GM10847 (cell line): Measurements from ENCODE around the gene RHBDL3.

ENCODE experiments used
- POLR2A ChIP-seq: IDR thresholded peaks from 2 replicates; pipeline ENCODE4 v1.6.1; 2011; ENCODE audit not compliant: insufficient read length; ENCODE audit errors: extremely low read depth

Gene RHBDL3

DNA sequence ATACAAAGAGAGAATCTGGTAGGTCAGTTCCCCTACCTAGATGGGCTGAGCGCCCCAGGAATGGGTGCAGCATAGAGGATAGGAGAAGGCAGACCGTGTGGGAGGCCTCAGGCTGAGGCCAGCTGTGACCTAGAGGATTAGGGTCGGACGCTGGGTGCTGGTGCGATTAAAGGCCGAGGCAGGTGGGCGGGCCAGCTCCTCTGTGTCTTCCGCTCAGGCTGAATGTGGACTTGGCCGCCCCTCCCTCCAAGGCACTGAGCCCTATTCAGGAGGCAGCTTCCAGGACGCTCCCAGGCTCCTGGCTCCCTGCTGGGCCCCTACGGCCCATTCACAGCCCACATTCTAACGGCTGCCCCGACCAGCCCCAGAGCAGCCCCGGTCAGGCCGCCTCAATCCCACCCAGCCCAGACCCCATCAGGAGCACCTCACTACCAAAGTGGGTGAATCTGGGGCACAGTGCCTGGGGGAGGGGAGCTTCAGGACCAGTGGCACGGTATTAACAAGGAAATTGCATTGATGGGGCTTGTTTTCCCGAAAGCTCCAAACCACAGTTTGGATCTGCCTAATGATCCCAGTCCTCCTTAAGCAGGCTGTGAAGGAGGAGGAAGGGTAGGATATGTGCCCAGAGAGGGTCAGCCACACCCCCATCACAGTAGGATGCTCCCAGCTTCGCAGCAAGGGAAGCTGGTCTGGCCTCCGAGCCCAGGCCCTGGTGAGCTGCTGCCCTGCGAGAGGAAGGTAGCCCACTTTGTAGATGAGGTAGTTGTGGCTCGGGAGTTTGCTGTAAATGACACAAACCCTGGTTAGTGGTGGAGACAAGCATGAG, 14.5 kb downstream of the RHBDL3 start:
- no peak for TF ChIP-seq POLR2A

- no peak for TF ChIP-seq POLR2A
Measured at GRCh38 chr17:32281011-32281451, 15.4 kb downstream of the RHBDL3 start.

GRCh38 chr17:32283745-32284201, 18.1 kb downstream of the RHBDL3 start:
- no peak for TF ChIP-seq POLR2A

DNA sequence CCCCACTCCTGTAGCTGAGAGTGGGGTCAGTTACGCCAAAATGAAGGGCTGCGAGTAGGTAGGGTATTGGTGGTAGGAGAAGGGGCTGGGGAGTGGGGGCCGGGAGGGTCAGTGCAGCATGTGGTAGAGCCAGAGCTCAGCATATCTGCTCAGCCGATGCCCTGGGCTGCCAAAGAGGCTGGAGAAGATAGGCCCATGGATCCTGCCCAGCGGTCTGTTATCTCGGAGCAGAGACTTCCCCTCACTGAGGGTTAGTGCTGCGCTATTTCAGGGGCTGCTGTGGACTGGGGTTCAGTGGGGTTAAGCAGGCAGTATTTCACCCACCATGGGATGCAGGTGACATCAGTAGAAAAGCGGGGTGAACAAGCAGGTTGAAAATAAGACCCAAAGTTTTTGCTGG, 19.7 kb downstream of the RHBDL3 start:
- TF ChIP-seq POLR2A: no peak

- no peak for TF ChIP-seq POLR2A
Measured at GRCh38 chr17:32285746-32286517, 20.3 kb downstream of the RHBDL3 start.

GRCh38 chr17:32286518-32286900, 20.9 kb downstream of the RHBDL3 start:
- no peak for TF ChIP-seq POLR2A

GRCh38 chr17:32287804-32288511, 22.3 kb downstream of the RHBDL3 start:
- no peak for TF ChIP-seq POLR2A

DNA sequence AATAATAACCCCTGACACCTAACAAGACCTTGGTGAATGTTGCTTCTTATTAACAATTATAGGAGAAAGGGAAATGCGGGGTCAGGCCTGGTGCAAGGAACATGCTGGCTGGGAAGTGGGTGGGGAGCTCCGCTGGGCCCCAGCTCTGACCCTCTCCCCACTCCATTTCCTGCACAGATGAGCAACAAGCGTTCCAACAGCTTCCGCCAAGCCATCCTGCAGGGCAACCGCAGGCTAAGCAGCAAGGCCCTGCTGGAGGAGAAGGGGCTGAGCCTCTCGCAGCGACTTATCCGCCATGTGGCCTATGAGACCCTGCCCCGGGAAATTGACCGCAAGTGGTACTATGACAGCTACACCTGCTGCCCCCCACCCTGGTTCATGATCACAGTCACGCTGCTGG, 23.0 kb downstream of the RHBDL3 start:
- TF ChIP-seq POLR2A: no peak

DNA sequence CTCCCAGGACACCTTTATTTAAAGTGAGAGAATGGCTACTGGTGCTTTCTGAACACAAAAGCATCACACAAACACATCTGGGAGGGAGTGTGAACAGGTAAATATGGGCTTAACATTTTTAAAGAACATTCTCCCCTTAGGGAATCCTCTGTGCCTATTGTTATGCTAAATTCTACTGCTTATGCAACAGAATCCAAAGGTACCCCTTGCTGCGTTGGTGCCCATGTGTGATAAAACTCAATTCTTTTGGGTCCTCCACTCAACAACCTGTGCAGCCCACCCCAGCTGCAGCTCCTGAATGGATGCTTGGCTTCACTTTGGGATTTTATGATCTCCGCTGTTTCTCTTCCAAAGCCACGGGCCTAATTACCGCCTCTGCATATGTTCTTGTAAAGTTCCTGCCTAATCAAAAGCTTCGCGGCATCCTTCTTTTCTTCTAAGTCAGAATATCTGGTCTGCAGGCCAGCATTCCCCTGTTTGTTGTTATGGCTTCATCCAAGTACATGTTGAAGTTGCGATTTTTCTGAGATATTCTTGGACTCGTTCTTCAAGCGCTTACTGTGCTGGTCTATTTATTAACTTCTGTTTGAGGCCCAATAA, 23.9 kb downstream of the RHBDL3 start:
- no peak for TF ChIP-seq POLR2A

- no peak for TF ChIP-seq POLR2A
Measured at GRCh38 chr17:32292094-32292493, 26.5 kb downstream of the RHBDL3 start.

DNA sequence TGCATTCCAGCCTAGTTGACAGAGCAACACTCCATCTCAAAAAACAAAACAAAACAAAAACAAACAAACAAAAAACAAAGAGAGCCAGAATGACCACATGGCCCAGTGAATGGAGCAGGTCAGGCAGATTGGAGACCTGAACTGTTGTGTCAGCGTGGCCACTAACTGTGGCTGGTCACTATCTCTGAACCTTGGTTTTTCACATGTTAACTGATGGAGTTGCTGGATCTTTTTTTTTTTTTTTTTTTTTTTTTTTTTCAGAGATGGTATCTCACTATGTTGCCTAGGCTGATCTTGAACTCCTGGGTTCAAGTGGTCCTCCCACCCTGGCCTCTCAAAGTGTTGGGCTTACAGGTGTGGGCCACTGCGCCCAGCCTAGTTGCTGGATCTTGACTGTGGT, 31.8 kb downstream of the RHBDL3 start:
- TF ChIP-seq POLR2A: no peak

DNA sequence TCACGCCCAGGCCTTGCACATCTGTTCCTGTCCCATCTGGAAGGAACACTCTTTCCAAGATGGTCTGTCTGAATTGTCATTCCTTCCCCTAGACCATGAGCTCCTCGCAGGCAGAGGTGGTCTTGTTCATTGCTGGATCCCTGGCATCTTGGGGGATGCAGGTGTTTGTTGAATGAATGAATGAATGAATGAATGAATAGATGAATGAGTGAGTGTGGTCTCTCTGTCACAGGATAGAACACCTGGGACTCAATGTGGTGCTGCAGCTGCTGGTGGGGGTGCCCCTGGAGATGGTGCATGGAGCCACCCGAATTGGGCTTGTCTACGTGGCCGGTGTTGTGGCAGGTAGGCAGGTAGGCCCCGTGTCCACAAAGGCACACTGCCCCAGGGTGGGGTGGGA, 32.2 kb downstream of the RHBDL3 start:
- no peak for TF ChIP-seq POLR2A

GRCh38 chr17:32298298-32298697, 32.7 kb downstream of the RHBDL3 start:
- TF ChIP-seq POLR2A: no peak

DNA sequence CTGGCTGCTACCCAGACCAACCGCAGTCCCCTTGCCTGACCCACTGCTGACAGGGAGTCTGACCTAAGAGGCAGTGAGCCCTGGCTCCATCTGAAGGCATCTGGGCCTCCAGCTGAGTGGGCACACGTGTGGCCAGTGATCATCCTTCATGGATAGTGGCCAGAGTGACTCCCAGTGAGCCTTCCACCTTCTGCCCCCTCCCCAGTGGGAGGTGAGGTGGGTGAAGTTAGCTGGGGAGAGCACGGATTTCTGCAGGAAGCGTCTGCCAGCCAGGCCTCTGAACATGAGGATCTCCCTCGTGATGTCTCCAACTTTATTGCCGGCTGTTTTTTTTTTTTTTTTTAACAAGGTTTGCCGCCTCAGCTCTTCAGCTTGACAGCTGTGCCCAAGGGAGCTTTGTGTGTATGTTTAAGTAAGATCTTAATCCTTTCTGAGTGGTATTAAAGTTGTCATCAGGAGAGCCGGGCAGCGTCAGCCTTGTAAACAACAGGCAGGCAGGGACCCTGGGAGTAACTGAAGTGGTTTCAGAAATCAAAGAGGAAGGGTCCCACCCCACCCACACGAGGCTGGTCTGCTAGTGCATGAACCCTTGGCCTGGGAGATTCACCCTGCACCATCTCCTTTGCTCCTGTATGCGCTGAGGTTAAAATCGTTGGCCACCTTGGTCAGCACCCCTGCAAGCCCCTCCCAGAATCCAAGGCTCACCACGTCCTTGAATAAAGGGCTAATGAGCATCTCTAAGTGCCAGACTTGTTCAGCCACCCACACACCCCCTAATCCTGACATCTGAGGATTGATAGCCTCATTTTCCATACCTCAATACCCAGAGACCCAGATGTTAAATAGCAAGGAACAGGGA, 33.3 kb downstream of the RHBDL3 start:
- TF ChIP-seq POLR2A: no peak

DNA sequence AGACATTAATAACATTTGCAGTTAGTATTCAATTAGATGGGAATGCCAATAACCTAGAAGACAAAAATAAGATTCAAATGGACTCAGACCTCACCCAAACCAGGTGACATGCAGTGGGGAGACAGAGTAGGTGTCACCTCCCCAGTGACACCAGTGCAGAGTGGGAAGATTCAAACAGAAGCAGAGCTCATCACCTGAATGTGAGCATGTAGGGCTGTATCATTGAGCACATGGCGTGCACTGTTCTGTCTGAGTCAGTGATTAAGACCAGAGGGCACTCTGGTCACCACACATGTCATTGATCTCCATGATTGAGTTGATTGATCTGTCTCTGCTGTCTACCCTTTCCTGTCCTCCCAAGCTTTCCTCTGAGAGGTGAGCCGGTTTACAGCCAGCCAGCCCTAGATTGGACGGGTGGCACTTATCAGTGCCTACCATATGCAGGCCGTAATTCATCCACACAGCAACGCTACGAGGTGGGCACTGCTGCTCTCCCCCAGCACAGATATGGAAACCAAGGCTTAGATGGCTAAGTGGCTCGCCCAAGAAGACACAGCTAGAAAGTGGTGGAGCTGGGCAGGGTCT, 34.0 kb downstream of the RHBDL3 start:
- TF ChIP-seq POLR2A: no peak

- TF ChIP-seq POLR2A: no peak
Measured at GRCh38 chr17:32302037-32302436, 36.4 kb downstream of the RHBDL3 start.
